LoVo (cell line): ENCODE data around the gene RAPGEF1.

ENCODE experiments used
- DNase-seq: peaks from one replicate; pipeline ENCODE4 v3.0.0-alpha.2; 2016; ENCODE audit warnings: low spot score

The RAPGEF1 gene

GRCh38 chr9:131707733-131708157 lies 32.1 kb downstream of the RAPGEF1 start:
- DNase-seq, result no peak

- no peak for DNase-seq
Measured at GRCh38 chr9:131707050-131707449, 32.8 kb downstream of the RAPGEF1 start.

GRCh38 chr9:131706608-131706970 lies 33.3 kb downstream of the RAPGEF1 start:
- peak; percentile 66 for DNase-seq

GRCh38 chr9:131704988-131705387 lies 34.9 kb downstream of the RAPGEF1 start:
- DNase-seq, result no peak

GRCh38 chr9:131704141-131704983 lies 35.5 kb downstream of the RAPGEF1 start:
- no peak for DNase-seq

- DNase-seq, result no peak
Measured at GRCh38 chr9:131703697-131704096, 36.2 kb downstream of the RAPGEF1 start.

- no peak for DNase-seq
Measured at GRCh38 chr9:131702911-131703310, 37.0 kb downstream of the RAPGEF1 start.

- DNase-seq, result no peak
Measured at GRCh38 chr9:131701789-131702337, 38.0 kb downstream of the RAPGEF1 start.

GRCh38 chr9:131701436-131701781 lies 38.5 kb downstream of the RAPGEF1 start:
- no peak for DNase-seq

- DNase-seq, result no peak
Measured at GRCh38 chr9:131700765-131701435, 39.0 kb downstream of the RAPGEF1 start.

GRCh38 chr9:131700076-131700475 lies 39.8 kb downstream of the RAPGEF1 start:
- no peak for DNase-seq

GRCh38 chr9:131698618-131698985 lies 41.3 kb downstream of the RAPGEF1 start:
- DNase-seq, result no peak

GRCh38 chr9:131697908-131698617 lies 41.8 kb downstream of the RAPGEF1 start:
- no peak for DNase-seq

GRCh38 chr9:131697097-131697496 lies 42.8 kb downstream of the RAPGEF1 start:
- no peak for DNase-seq

GRCh38 chr9:131695836-131696460 lies 43.9 kb downstream of the RAPGEF1 start:
- DNase-seq, result no peak

- no peak for DNase-seq
Measured at GRCh38 chr9:131695366-131695765, 44.5 kb downstream of the RAPGEF1 start.

- no peak for DNase-seq
Measured at GRCh38 chr9:131693651-131694597, 46.0 kb downstream of the RAPGEF1 start.

GRCh38 chr9:131692612-131693562 lies 47.0 kb downstream of the RAPGEF1 start:
- DNase-seq, result no peak

- DNase-seq, result no peak
Measured at GRCh38 chr9:131691969-131692611, 47.8 kb downstream of the RAPGEF1 start.
